ENCODE results near the gene SLAMF6.
"Not testable (repeated sequence)": the region's sequence is repeated elsewhere in the genome, so short reads cannot be mapped to it uniquely, and the experiment has no call there.

The SLAMF6 gene

DNA sequence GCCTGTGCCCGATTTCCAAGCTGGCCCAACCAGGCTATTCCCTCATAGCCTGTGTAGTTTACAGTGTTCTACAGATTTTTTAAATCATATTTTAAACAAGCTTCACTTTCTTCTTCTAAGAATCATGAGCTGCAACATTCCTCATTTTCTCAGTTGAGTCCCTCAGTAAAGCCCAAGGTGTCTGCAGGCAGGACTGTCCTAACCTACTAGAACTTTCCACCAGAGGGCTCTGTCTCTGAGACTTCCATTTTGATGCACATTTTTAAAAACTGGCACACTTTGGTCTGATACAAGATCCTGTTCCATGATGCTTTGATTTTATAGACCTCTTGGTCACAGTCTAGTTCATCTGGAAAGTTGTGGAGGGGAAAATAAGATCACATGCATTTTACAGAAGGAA lies 21.6 kb upstream of the SLAMF6 start:
- FAIRE-seq (peak; percentile 97), DNase-seq (ENCODE audit: insufficient read length, low spot score) (no peak)

DNA sequence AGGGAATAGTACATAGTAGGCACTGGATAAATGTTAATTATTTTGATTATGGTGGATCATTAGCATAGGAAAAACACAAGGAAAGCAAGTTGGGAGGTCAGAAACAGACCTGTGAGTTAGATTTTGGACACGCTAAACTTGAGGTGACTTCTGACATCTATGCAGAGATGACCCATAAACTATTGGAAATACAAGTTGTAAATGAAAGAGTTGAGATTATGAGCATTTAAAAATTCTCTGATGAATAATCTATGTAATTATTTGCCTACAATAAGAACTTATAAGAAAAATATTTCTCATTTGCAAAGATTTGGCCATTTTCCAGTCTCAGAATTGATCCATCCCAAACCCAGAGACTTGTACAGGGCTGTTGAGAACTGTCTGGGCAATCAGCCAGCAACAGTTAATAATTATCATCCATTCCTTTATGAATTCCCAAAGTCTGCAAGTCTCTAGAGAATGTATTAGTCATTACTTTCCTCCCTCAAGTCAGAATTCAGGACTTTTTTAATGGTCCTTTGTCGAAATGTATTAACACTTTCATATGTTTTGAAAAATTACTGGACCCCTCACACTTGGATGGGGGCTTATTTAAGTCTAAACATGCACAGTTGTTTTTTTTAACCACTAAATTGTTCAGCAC lies 19.4 kb upstream of the SLAMF6 start:
- DNase-seq (ENCODE audit: insufficient read length, low spot score), result no peak
- FAIRE-seq, result no peak

DNA sequence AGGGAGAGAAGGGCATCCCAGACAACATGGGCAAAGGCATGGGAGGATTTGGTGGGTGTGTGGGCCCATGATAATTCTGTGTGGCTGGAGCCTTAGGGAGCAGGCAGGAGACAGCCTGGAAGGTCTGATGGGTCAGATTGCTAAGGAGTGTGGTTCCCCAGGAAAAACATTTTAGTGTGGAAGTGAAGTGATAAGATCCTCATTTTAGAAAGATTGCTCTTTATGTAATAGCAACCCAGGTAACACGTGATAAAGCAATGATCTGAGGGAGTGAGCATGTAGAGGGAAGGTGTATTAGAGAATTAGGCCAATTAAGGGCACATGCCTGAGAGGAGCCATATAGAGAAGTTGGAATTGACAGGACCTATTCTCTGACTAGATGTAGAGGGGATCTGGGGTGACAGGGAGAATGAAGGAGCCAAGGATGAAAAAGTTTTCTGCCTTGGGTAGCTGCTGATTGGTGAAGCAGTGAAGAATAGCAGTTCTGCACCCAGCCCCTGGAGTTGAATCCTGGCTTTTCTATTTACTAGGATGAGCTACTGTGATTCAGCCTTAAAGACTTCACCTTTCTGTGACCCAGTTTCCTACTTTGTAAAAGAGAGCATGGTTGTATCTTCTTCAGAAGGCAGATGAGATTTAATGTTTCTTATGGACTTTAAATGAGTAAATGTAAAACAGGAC lies 18.7 kb upstream of the SLAMF6 start:
- peak; percentile 70 for FAIRE-seq

DNA sequence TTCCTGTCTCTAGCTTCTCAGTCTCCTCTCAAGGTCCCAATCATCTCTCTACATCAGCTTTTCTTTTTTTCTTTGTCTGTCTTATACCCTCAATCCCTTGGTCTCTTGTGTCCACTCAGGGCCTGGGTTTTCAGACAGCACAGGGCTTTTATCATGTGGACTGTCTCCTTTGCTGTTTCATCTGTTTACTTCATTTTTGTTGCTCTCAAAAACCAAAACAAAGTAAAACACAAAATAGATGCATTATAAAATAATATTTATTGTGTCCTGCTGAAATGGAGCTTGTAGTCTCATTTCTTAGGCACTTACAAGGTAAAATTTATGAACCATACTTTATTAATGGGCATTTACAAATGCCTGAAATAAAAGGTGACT lies 17.8 kb upstream of the SLAMF6 start:
- FAIRE-seq (no peak), DNase-seq (ENCODE audit: insufficient read length, low spot score) (no peak)

More for the DNA sequence above, 18.7 kb upstream of the SLAMF6 start:
- DNase-seq (ENCODE audit: insufficient read length, low spot score), result no peak

DNA sequence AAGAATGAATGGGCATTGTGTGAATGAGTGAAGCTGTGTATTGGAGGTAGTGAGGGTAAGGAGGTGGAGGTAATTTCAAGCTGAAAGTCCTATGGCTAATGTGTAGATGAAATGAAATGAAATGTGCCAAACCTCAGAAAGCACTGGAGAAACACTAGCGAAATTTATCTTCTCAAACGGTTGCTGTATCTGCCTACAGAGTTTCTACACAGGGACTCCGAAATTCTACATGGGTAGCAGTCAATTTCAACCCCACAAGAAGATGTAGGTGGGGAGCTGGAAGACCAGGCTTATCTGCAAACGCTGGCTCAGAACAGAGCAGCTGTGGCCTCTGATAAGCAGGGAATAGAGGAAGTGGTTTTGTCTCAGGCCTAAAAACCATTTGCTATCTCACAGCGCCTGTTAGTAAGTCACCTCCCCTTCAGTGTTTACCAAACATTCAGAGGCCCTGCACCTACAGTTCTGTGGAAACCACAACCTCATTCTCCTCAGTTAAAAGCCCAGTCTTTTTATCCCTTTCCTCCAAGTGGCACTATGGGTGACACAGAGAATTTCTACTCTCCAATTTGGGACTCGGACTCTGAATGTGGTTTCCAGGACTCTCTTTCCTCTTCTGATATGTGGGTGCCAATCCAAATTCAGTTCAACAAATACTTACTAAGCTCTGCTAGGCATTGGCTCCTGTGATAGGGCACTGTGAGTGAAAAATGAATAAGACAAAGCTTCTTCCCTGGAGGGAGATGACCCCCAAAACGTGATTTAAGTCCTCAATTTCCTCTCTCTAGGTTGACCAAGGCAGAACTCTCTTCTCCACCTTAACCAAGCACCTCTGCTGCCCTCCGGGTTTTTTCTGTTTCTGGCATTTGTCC lies 17.2 kb upstream of the SLAMF6 start:
- DNase-seq (ENCODE audit: insufficient read length, low spot score), result peak; percentile 61
- FAIRE-seq, result peak; percentile 100

DNA sequence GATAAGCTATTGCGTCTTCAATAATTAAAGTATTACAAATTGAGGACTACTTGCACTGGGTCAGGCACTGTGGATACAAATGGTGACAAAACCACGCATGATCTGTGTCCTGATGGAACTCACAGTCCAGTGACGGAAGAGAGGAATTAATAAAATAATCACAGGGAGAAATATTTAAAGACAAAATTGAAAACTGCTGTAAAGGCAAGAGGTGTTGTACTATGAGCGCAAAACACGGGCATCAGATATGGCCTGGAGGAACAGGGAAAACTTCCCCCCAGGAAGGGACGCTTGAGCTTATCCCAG lies 16.6 kb upstream of the SLAMF6 start:
- FAIRE-seq (no peak), DNase-seq (ENCODE audit: insufficient read length, low spot score) (no peak)

DNA sequence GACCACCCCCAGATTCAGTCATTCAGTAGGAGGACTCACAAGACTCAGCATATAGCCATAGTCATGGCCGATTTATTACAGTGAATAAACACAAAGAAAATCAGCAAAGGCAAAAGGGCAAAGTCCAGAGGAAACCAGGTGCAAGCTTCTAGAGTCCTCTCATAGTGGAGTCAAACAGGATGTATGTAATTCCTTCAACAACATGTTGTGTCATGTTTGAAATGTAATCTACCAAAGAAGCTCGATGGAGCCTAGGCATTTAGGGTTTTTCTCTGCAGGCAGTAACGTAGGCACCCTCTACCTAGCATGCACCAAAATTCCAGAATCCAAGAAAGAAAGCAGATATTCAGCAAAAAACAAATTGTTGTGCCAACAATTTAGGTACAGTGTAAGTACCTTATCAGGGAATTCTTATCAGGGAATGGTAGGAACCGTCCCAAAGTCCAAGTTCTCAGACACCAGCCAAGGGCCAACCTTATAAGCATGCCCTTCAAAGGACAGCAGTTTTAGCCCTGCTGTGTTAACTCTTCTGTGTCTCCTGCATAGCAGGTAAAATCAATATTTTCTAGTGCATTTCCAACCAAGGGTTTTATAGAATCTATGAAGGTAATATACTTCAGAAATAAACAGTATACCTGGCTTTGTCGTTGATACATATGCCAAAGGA lies 16.1 kb upstream of the SLAMF6 start:
- no peak for FAIRE-seq
- DNase-seq (ENCODE audit: insufficient read length, low spot score), result no peak

DNA sequence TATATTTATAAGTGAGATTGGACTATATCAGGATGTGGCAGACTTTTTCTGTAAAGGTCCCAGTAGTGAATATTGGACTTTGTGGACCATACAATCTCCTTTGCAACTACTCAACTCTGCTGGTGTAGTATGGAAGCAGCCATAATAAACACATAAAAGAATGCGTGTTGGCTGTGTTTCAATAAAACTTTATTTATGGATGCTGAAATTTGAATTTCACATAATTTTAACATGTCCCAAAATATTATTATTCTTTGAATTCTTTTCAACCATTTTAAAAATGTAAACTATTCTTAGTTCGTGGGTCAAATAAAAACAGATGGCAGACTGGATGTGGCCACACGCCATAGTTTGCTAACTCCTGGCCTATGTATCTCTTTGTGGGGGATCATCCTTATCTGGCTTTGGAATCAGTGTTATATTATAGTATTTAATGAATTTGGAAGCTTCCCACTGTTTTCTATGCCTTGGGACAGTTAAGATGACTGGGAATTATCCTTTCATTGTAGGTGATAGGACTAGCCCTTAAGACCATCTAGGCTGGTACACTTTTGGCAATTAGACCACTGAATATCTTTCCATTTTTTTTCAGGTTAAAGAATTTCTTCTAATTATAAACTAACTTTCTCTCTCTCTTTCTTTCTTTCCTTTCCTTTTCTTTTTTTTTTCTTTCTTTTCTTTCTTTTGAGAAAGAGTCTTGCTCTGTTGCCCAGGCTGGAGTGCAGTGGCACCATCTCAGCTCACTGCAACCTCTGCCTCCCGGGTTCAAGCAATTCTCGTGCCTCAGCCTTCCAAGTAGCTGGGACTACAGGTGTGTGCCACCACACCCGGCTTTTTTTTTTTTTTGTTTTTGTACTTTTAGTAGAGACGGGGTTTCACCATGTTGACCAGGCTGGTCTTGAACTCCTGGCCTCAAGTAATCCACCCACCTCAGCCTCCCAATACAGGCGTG lies 14.9 kb upstream of the SLAMF6 start:
- no peak for FAIRE-seq
- no peak for DNase-seq (ENCODE audit: insufficient read length, low spot score)

DNA sequence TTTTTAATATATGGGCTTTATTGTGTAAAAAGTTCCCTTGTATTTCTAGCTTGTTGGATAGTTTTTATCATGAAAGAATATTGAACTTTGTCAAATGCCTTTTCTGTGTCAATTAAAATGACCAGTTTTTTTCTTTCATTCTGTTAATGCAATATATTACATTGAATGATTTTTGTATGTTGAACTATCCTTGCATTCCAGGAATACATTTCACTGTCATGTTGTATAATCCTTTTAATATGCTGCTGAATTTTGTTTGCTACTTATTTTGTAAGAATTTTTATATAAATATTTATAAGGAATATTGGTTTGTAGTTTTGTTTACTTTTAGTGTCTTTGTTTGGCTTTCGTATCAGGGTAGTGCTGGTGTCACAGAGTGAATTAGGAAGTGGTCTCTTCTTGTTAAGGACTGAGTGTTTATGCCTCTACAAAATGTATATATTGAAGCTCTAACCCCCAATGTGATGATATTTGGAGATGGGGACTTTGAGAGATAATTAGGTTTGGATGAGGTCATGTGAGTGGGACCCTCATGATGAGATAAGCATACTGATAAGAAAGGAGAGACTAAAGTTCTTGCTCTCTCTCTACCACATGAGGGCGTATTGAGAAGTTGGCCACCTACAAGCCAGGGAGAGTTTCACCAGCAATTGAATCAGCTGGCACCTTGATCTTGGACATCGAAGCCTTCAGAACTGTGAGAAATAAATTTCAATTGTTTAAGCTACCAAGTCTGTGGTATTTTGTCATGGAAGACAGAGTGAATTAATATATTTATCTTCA lies 12.0 kb upstream of the SLAMF6 start:
- no peak for DNase-seq (ENCODE audit: insufficient read length, low spot score)
- peak; percentile 55 for FAIRE-seq

DNA sequence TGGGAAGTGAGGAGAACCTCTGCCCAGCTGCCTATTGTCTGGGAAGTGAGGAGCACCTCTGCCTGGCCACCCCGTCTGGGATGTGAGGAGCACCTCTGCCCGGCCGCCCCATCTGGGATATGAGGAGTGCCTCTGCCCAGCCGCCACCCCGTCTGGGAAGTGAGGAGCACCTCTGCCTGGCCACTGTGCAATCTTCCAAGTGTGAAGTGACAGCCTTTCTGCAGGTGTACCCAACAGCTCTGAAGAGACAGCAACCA lies 9.4 kb upstream of the SLAMF6 start:
- FAIRE-seq; DNase-seq (ENCODE audit: insufficient read length, low spot score): not testable (repeated sequence)

DNA sequence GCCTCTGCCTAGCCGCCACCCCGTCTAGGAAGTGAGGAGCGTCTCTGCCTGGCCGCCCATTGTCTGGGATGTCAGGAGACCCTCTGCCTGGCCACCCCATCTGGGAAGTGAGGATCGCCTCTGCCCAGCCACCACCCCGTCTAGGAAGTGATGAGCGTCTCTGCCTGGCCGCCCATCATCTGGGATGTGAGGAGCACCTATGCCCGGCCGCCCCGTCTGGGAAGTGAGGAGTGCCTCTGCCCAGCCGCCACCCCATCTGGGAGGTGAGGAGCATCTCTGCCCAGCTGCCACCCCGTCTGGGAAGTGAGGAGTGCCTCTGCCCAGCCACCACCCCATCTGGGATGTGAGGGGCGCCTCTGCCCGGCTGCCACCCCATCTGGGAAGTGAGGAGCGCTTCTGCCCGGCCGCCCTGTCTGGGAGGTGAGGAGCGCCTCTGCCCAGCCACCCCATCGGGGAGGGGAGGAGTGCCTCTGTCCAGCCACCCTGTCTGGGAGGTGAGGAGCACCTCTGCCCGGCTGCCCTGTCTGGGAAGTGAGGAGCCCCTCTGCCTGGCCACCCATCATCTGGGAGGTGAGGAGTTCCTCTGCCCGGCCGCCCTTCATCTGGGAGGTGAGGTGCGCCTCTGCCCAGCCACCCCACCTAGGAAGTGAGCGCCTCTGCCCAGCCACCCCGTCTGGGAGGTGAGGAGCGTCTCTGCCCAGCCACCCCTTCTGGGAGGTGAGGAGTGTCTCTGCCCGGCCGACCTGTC lies 8.9 kb upstream of the SLAMF6 start:
- DNase-seq (ENCODE audit: insufficient read length, low spot score); FAIRE-seq: not testable (repeated sequence)

DNA sequence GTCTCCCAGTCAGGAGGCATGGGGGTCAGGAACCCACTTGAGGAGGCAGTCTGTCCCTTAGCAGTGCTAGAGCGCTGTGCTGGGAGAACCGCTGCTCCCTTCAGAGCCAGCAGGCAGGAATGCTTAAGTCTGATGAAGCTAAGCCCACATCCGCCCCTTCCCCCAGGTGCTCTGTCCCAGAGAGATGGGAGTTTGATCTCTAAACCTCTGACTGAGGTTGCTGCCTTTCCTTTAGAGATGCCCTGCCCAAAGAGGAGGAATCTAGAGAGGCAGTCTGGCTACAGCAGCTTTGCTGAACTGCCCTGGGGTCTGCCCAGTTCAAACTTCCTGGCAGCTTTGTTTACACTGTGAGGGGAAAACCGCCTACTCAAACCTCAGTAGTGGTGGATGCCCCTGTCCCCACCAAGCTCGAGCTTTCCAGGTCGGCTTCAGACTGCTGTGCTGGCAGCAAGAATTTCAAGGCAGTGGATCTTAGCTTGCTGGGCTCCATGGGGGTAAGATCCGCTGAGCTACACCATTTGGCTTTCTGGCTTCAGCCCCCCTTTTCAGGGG lies 6.4 kb upstream of the SLAMF6 start:
- not testable (repeated sequence) for FAIRE-seq; DNase-seq (ENCODE audit: insufficient read length, low spot score)

DNA sequence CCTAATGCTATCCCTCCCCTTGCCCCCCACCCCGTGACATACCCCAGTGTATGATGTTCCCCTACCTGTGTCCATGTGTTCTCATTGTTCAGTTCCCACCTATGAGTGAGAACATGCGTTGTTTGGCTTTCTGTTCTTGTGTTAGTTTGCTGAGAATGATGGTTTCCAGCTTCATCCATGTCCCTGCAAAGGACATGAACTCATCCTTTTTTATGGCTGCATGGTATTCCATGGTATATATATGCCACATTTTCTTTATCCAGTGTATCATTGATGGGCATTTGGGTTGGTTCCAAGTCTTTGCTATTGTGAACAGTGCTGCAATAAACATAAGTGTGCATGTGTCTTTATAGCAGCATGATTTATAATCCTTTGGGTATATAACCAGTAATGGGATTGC lies 734 bp upstream of the SLAMF6 start:
- DNase-seq (ENCODE audit: insufficient read length, low spot score); FAIRE-seq: not testable (repeated sequence)

DNA sequence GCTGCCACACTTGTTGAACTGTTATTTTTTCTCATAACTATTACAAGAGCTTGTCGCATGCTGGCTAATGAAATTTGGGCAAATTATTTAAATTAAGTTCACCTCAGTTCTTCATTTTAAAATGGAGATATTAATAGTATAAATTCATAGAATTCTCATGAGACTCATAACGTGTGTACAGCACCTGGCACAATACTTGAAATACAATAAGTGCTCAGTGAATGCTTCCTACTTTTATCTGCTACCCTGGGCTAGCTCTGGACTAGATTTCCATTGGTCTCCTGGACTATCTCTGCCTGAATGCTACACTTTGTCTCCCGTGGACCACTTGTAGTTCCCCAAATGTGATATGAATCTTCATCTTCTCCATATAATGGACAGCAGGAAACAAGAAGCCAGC lies 919 bp downstream of the SLAMF6 start:
- DNase-seq (ENCODE audit: insufficient read length, low spot score) (no peak), FAIRE-seq (no peak)

DNA sequence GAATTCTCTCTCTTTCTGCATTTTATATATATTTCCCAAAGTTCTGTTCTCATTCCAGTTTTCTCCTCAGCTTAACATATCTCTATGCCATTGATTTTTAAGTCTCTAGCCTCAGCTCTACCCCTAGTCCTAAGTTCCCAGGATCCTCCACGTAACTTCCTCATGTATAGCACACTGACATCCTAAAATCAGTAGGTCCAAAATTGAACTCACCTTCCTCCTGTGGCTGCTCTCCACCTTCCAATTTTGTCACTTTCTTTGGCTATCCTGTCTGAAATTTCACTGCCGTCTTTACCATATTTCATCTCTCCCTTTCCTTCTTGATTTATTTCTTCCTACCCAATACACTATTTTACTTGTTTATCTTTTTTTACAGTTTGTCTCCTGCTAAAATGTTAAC lies 1.5 kb downstream of the SLAMF6 start:
- no peak for FAIRE-seq
- no peak for DNase-seq (ENCODE audit: insufficient read length, low spot score)

DNA sequence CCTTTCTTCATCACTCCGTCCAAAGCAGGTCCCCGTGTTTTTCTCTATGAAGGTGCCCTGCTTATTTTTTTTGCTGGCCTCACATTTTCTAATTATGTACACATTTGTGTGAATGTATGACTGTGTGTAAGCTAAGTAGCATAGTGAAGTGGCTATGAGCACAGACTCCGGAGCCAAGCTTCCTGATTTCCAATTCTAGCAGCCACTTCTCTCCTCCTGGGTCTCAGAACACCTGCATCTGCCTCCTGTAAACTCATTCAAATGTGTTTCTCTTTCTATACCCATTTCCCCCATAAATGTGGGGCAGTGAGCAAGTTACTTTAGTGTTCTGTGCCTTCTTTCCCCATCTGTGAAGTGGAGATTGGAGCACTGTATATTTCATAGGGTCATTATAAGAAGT lies 2.1 kb downstream of the SLAMF6 start:
- FAIRE-seq (no peak), DNase-seq (ENCODE audit: insufficient read length, low spot score) (no peak)

DNA sequence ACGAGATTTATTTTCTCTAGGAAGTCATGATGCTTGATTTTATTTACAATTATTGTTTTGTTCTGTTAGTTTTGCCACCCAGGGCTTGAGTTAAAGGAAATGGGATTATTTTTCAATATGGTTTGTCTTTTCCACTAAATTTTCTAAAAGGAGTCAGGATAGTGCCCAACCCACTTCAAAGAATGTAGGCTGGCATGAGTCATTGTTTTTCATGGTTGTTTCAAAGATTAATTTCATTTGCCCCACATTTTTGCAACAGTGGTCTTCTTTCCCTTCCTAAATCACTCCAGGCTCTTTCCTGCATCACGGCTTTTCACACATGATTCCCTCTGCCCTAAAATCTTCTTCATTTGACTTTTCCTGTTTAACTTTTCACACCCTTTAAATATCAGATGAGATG lies 2.5 kb downstream of the SLAMF6 start:
- DNase-seq (ENCODE audit: insufficient read length, low spot score), result no peak
- no peak for FAIRE-seq

DNA sequence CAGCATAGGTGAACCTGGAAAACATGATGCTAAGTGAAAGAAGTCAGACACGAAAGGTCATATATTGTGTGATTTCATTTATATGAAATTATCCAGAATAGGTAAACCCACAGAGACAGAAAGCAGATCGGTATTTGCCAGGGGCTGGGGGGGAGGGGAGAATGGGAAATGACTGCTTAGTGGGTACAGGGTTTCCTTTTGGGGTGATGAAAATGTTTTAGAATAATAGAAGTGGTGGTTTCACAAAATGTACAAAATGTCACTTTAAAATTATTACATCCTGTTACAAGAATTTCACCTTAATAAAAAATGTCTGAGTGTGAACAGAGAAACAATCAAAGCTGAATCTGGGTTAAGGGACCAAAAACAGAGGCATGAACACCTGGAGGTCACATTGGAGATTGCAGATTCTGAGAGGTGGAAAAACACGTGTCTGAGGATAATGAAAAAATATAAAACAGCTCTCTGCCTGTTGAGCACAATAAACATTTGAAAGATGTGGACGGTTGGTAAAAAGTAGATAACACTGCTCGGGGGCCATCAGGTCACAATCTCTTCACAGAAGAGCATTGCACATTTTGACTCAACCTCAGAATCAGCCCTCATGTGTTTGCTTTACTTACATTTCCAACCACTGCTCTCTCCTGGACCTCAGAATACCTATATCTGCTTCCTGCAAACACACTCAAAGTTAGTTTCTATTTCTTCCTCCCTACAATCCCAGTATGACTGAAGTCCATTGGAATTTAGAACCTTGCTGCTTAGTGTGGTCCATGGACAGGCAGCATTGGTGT lies 3.2 kb downstream of the SLAMF6 start:
- DNase-seq (ENCODE audit: insufficient read length, low spot score), result no peak
- FAIRE-seq, result peak; percentile 97

All from GM19239 (cell line).